Measurements from ENCODE around the gene TMEM79. TPM values are rescaled to one million over a fixed set of nuclear protein-coding genes. Genes with fewer than 3 reads are reported as not detected.

TMEM79 gene
- total RNA-seq, 1 experiment from 2014 or later: 10.4 TPM

DNA sequence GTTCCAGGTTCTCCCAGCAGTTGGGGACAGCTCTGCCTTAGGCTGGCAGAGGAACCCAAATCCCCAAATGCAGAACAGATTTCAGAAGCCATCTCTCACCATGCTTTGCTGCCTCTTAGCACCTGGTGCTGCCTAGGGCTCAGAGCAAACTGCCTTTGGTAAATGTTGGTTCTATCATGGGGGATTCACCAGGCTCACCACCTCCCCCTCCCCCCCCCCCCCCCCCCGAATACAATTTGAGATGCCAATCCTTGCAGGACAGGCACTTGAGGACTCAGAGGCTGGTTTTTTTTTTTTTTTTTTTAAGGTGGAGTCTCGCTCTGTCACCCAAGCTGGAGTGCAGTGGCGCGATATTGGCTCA is 35.8 kb upstream of the TMEM79 start:
- Histone ChIP-seq H3K36me3 (ENCODE audit: low read depth) (peaks cover 12% of the 10 kb centered on the region; the same call in 1 of the 2 replicates), H3K27me3 (ENCODE audit: insufficient read depth, low read depth) (no peaks in the 10 kb centered on the region), H3K4me1 (replicated peaks; ENCODE audit: insufficient read depth) (no peaks in the 10 kb centered on the region), H3K79me2 (ENCODE audit: low read depth) (no peaks in the 10 kb centered on the region), H3K27ac (no peak overlapping the region), H3K4me3 (no peak overlapping the region), H3K4me2 (no peak overlapping the region), H4K20me1 (ENCODE audit: insufficient read depth) (no peaks in the 10 kb centered on the region; the same call in 1 of the 2 replicates), H3K9me2 (ENCODE audit: insufficient read depth) (no peaks in the 10 kb centered on the region), H2AFZ (no peak overlapping the region), H3K9me3 (ENCODE audit: insufficient read depth, low read depth) (no peaks in the 10 kb centered on the region), H3F3A (ENCODE audit: insufficient read depth, low read depth) (peaks cover 18% of the 10 kb centered on the region; the same call in 1 of the 2 replicates)
- no peak for DNase-seq
- ChIA-PET CTCF (no interaction called here), POLR2A (ENCODE audit: unreplicated experiment) (no interaction called here)
- TF ChIP-seq, protein P1, sequence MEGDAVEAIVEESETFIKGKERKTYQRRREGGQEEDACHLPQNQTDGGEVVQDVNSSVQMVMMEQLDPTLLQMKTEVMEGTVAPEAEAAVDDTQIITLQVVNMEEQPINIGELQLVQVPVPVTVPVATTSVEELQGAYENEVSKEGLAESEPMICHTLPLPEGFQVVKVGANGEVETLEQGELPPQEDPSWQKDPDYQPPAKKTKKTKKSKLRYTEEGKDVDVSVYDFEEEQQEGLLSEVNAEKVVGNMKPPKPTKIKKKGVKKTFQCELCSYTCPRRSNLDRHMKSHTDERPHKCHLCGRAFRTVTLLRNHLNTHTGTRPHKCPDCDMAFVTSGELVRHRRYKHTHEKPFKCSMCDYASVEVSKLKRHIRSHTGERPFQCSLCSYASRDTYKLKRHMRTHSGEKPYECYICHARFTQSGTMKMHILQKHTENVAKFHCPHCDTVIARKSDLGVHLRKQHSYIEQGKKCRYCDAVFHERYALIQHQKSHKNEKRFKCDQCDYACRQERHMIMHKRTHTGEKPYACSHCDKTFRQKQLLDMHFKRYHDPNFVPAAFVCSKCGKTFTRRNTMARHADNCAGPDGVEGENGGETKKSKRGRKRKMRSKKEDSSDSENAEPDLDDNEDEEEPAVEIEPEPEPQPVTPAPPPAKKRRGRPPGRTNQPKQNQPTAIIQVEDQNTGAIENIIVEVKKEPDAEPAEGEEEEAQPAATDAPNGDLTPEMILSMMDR (conservative IDR thresholded peaks at IDR 0.05): no peak
- TF ChIP-seq EZH2 (IDR thresholded peaks at IDR 0.05; ENCODE audit: low read depth): no peak
- intact Hi-C loops (cut with micrococcal nuclease; ENCODE audit: unreplicated experiment): no loop called here
- no TSS peak for BruUV-seq (replicated peaks)

DNA sequence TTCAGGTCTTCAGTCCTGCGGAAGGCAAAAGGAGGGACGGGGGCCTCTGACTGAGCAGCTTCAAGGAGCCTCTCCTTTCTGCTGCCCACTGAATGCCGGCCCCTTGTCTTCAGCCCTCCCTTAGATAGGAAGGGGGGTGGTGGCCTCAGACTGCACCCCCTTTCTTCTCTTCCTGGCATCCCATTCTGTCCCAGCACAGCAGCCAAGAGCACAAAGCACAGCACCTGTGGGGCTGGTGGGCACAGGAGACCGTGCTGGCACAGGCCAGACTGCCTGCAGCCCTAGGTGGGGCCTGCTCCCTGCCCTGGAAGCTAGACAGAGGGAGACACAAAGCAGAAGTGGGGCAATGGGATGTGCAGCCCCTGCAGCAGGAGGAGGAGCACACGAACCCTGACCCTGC is 34.5 kb upstream of the TMEM79 start:
- no peak for DNase-seq
- Histone ChIP-seq H3K36me3 (ENCODE audit: low read depth) (peaks cover 20% of the 10 kb centered on the region; the same call in 1 of the 2 replicates), H3K79me2 (ENCODE audit: low read depth) (no peaks in the 10 kb centered on the region), H3K4me2 (no peak overlapping the region), H3K9me2 (ENCODE audit: insufficient read depth) (no peaks in the 10 kb centered on the region), H3F3A (ENCODE audit: insufficient read depth, low read depth) (peaks cover 17% of the 10 kb centered on the region; the same call in 1 of the 2 replicates), H2AFZ (no peak overlapping the region), H4K20me1 (ENCODE audit: insufficient read depth) (no peaks in the 10 kb centered on the region), H3K27me3 (ENCODE audit: insufficient read depth, low read depth) (no peaks in the 10 kb centered on the region), H3K4me1 (replicated peaks; ENCODE audit: insufficient read depth) (no peaks in the 10 kb centered on the region), H3K4me3 (no peak overlapping the region), H3K9me3 (ENCODE audit: insufficient read depth, low read depth) (no peaks in the 10 kb centered on the region), H3K27ac (no peak overlapping the region)
- POLR2A ChIA-PET (ENCODE audit: unreplicated experiment): no interaction called here
- no TSS peak for BruUV-seq (replicated peaks)
- intact Hi-C loops (cut with micrococcal nuclease; ENCODE audit: unreplicated experiment): no loop called here
- CTCF ChIA-PET: no interaction called here
- TF ChIP-seq EZH2 (IDR thresholded peaks at IDR 0.05; ENCODE audit: low read depth): no peak
- TF ChIP-seq, protein P1 (conservative IDR thresholded peaks at IDR 0.05): no peak

DNA sequence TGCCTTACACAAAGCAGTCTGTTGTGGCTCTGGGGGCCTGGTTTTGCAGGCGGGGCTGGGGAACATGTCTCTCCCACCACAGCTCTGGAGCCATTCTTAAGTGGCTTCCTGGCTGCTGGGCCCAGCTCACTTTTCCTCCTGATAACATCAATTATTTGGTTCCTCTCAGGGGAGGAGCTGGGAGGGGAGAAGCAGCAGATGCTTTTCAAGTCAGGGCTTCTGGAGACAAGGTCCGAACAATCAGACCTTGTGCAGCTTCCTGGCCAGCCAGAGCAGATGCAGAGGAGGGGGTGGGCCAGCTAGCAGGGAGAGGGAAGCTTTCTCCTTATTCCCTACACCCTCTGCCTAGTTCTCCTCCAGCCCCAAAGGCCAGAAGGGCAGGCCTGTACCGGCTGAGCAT is 32.6 kb upstream of the TMEM79 start:
- no peak overlapping the region for H3K4me3 ChIP-seq
- BruUV-seq (replicated peaks): no TSS peak
- no peaks in the 10 kb centered on the region for H3K79me2 ChIP-seq (ENCODE audit: low read depth)
- no peak overlapping the region for H3K4me2 ChIP-seq
- H3K4me1 ChIP-seq (replicated peaks; ENCODE audit: insufficient read depth): no peaks in the 10 kb centered on the region
- no peak overlapping the region for H2AFZ ChIP-seq
- H3K27me3 ChIP-seq (ENCODE audit: insufficient read depth, low read depth): no peaks in the 10 kb centered on the region
- H3K9me3 ChIP-seq (ENCODE audit: insufficient read depth, low read depth): no peaks in the 10 kb centered on the region
- no peaks in the 10 kb centered on the region for H4K20me1 ChIP-seq (ENCODE audit: insufficient read depth)
- DNase-seq: no peak
- intact Hi-C loops (cut with micrococcal nuclease; ENCODE audit: unreplicated experiment): no loop called here
- no peaks in the 10 kb centered on the region for H3K9me2 ChIP-seq (ENCODE audit: insufficient read depth)
- TF ChIP-seq, protein P1 (conservative IDR thresholded peaks at IDR 0.05): no peak
- TF ChIP-seq EZH2 (IDR thresholded peaks at IDR 0.05; ENCODE audit: low read depth): no peak
- ChIA-PET CTCF (interaction anchor here (0.6 kb wide), 1 partner anchor 160 kb away, joined by 7 read pairs; no protein-coding TSS in a partner anchor), POLR2A (ENCODE audit: unreplicated experiment) (no interaction called here)
- H3K36me3 ChIP-seq (ENCODE audit: low read depth): peaks cover 25% of the 10 kb centered on the region; the same call in 1 of the 2 replicates
- no peak overlapping the region for H3K27ac ChIP-seq
- H3F3A ChIP-seq (ENCODE audit: insufficient read depth, low read depth): peaks cover 10% of the 10 kb centered on the region; the same call in 1 of the 2 replicates
